Measurements from ENCODE around the gene AVPI1. TPM values are rescaled to one million over a fixed set of nuclear protein-coding genes. Genes with fewer than 3 reads are reported as not detected.

The AVPI1 gene, protein sequence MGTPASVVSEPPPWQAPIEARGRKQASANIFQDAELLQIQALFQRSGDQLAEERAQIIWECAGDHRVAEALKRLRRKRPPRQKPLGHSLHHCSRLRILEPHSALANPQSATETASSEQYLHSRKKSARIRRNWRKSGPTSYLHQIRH
- 1.1 and 1.3 TPM in 2 replicates for total RNA-seq

DNA sequence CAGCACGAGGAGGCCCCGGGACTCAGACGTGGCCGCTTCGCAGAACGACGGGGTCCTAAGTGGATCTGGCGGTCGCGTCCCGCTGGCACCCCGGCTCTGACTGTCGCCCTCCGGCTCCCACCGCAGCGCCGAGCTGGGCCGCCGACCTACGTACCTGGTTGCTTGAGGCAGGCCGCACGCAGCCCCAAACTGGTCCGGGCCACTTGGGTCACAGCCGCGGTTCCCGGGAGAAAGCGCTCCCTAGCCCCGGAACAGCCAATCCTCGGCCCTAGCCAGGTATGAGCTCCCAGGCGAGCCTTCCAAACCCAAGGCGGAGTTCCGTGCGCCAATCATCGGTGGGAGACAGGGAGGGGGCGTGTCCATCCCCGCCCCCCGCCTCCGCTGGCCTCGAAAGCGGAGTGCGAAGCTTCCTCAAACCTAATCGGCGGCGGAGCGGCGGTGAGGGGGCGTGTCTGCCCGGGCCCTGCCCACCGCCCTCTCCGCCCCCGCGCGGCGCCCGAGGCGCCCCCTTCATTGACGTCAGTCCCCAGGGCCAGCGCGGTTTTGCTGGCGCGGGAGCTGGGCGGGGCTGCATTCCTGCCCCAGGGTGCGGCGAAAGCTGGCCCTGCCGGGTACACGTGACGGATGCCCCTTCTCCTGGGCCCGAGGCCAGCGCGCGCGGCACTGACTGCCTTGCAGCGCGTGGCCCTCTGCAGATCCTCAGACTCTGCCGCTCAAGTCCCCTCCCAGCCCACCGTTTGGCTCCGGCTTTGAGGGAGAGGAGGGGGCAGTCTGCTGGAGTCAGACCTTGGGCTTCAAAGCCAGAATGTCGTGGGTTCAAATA lies at the start of gene AVPI1:
TSS of gene AVPI1 (minus strand) at position 280 of the 823 bp plus-strand sequence. CDS start 7,336 bp downstream, outside the sequence.
- intact Hi-C loops (cut with micrococcal nuclease): loop anchor here (1.0 to 2.0 kb wide), 5 partner anchors 14 to 189 kb away; partner anchors contain the start of genes MMS19, PI4K2A, UBTD1 and ZFYVE27

DNA sequence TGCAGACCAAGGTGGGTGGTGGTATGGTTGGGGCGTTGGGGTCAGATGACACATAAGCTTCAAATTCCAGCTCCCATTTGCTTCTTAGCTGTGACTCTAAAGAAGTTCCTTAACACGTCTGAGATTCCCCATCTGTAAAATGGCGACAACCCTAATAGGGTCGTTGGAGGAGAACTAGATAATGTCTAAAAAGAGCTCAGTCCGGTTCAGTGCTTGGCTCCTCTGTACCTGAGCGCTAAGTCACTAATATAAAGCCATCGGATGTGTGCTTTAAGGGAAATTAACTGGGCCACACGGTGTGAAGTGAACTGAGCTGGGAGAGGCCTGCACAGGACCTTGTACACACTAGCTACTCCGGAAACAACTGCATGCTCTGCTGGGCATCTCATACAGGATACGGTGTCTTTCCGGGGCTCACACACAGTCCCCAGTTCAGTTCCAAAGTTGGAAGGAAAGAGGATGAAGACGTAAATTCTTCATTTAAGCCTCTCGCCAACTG lies 49.4 kb upstream of the AVPI1 start:
- intact Hi-C loops (cut with micrococcal nuclease): loop anchor here (2.0 to 10.0 kb wide), 4 partner anchors 22 to 312 kb away; partner anchors contain the start of genes MORN4 and PGAM1

DNA sequence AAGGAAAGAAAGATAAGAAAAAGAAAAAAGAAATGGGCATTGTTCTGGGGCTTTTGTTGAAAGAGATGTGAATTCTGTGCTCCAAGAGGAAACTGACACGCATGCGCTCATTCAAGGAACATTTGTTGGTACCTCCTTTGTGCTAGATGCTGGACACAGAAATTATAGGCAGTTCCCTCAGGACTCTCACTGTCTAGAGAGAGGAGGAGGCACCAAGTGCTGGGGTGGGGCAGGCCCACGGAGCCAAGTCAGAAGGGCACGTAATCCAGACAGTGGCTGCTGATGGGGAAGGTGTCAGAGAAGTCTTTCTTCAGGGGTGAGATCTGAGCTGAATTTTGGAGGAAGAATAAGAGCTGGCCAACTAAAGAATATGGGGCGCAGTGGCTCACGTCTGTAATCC lies 47.0 kb upstream of the AVPI1 start:
- intact Hi-C loops (cut with micrococcal nuclease): loop anchor here (5.0 to 10.0 kb wide), 2 partner anchors 162 to 309 kb away; partner anchors contain the start of genes ANKRD2 and PGAM1

DNA sequence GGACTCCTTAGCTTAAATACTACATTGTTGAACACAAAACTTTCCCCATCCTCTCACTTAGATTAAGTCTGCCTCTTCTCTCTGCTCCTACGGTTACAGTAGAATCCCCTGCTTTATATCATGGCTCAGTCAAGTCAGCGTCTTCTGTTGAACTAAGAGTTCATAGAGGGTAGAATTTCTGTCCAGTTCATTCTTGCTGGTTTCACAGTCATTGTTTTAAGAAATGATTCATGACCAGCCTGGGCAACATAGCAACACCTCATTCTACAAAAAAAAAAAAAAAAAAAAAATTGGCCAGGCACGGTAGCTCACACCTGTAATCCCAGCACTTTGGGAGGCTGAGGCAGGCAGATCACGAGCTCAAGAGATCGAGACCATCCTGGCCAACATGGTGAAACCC lies 46.2 kb upstream of the AVPI1 start:
- intact Hi-C loops (cut with micrococcal nuclease): loop anchor here (5.0 to 10.0 kb wide), 2 partner anchors 161 to 308 kb away; partner anchors contain the start of genes ANKRD2 and PGAM1

DNA sequence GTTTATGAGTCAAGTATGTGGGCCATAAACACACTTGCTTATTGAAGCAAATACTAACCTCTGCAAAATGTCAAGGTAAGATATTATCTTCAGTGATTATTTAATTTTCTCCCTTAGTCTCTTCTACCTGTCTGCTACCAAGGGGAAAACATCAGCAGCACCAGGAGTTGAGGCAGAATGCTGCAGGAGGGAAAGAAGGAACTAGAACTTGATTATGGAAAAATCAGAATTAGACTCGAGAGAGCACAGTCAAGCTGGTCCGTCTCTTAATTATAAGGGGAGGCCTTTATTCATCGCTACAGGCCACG lies 45.0 kb upstream of the AVPI1 start:
- intact Hi-C loops (cut with micrococcal nuclease): loop anchor here (5.0 to 10.0 kb wide), 2 partner anchors 160 to 307 kb away; partner anchors contain the start of genes ANKRD2 and PGAM1

DNA sequence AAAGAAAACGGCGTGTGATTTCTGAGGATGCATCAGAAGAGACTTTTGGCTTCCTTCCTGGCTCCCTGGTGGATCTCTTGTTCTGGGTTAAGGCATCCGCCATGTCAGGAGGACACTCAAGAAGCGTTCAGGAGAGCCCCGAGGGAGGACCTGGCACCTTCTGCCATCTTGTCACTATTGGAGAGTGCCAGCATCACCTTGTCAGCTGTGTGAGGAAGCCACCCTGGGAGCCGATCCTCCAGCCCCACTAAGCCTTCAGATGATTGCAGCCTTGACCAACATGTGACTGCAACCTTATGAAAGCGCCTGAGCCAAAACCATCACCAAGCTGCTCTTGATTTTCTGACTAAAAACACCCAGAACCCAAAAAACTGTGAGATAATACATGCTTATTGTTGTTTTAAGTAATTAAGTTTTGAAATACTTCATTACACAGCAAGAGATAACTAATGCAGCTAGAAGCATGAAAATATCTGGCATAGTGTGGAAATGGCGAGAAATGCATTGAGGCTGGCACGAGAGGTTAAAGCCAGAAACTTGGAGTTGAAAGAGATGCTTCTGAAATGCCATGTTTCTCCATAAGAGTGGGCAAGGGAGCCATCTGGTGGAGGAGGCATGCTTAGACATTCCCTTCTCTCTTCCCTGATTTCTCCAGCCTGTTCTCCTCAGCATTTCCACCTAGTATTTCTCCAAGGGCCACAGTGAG lies 44.5 kb upstream of the AVPI1 start:
- intact Hi-C loops (cut with micrococcal nuclease): loop anchor here (1.0 to 10.0 kb wide), 5 partner anchors 22 to 307 kb away; partner anchors contain the start of genes ANKRD2 and PGAM1

DNA sequence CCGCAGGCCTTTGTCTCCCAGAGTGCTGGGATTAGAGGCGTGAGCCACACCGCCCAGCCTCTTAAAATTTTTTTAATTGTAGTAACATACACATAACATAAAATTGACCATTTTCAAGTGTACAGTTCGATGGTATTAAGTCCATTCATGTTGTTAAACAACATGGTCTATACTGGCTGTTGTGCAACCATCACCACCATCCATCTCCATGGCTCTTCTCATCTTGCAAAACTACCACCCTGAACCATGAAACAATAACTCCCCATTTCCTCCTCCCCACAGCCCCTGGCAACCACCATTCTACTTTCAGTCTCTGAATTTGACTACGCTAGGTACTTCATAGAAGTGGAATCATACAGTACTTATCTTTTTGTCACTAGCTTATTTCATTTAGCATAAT lies 42.0 kb upstream of the AVPI1 start:
- intact Hi-C loops (cut with micrococcal nuclease): no loop called here

DNA sequence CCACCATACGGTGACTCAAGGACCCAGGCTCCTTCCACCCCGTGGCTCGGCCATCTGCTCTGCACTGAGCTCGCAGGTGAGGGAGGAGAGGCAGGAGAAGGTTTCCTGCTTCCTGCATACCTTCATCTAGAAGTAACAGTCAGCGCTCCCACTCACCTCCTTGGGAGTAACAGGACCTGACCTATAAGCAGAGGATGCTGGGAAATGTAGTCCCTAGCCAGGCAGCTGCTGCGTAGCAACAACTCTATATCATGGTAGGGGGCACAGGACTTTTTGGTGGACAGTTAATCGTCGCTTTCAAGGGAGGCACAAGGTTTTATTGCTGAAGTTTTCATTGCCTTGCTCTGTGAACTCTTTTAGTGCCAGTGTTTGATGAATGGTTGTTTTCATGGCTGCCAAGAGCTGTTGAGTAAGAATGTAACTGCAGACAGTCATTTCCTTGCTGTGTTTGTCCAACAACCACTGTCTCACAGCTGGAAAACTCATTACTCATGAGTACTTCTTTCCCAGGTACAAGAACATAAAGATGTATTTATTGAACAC lies 39.7 kb upstream of the AVPI1 start:
- intact Hi-C loops (cut with micrococcal nuclease): no loop called here

DNA sequence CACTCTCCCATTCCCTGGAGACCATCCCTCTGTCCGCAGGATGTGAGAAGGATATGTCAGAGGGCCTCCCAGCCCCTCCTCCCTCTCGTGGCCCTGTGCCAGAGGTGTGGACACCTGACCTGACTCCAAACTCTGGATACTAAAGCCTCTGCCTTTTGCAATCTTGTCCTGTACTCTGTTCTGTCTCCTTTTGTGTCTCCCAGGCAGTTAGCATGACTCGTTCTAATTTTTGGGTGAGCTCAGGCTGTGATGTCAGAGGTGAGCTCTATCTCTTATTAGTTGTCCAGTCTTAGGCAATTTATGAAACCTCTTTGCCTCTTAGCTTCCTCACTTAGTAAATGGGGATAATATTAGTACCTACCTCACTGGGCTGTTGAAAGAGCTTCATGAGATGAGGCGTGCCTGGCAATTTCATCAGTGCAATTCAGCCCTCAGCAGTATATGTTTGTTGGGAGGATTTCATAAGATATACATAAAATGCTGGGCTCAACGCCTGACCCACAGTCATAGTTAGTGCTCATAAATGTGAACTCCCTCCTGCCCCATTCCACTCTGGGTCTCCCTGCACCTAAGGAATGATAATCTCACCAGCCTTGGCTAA lies 37.4 kb upstream of the AVPI1 start:
- intact Hi-C loops (cut with micrococcal nuclease): no loop called here

DNA sequence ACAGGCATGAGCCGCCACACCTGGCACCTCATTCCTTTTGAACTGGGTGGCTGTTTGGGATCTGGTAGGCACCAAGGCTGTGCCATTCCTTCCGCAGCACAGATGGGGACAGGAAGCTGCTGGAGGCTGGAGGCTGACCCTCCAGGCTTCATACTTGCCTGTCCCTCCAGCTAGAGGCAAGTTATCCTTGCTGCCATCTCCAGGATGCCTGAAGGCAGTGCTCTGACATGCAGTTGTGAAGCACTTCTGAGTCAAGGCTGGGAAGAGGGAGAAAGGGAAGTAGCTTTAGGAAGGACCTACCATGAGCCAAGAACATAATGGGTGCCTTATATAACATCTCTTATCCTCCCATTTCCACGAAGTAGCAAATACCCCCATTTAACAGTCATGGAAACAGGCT lies 36.0 kb upstream of the AVPI1 start:
- intact Hi-C loops (cut with micrococcal nuclease): no loop called here

DNA sequence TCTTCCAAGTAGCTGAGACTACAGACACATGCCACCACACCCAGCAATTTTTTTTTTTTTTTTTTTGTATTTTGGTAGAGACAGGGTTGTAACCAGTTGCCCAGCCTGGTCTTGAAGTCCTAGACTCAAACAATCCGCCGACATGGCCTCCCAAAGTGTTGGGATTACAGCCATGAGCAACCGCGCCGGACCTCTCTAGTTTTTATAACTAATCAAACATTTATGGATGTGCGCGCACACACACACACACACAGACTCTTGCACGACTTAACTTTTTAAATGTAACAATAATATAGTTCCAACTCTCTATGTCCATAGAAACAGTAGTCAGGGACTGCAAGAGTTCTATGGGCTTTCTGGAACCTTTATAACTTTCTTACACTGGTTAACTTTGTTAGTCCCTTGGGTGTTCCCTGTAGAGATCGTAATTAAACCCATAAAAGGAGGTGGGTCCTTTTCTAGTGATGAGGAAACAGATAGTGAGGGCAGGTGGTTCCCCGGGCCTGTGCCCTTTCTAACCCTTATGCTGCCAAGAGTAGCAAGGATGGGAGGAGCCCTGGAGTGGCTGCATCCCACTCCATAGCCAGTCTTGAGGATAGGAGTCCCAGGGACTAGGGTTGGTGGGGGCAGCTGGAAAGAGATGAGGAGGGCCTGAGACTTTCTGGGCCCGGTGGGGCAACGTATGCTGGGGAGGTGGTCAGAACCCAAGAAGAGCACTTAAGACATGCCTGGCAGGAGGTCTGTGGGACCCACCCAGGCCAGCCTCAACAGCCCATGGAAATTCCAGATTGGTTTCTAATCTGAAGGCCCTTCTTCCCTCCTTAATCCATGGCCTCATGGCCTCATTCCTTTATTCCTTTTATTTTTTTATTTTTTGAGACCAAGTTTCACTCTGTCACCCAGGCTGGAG lies 35.1 kb upstream of the AVPI1 start:
- intact Hi-C loops (cut with micrococcal nuclease): no loop called here

DNA sequence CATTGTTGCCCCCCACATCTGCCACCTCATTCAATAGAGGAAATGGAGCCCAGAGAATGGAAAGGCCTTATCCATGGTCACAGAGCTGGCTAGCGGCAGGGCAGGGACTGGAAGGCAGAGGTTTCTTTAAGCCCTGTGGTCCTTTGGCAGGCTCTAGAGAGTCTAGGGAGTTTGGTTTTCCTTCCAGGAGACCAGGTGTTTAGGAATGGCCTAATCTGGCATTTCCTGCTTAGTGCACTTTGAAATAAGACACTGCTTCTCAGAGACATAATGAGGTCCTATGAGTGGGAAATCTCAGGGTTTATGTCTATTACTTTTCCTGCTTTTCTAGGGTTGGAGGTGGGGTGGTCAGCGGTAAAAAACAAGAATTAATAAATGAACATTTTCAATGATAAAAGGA lies 32.6 kb upstream of the AVPI1 start:
- intact Hi-C loops (cut with micrococcal nuclease): no loop called here

DNA sequence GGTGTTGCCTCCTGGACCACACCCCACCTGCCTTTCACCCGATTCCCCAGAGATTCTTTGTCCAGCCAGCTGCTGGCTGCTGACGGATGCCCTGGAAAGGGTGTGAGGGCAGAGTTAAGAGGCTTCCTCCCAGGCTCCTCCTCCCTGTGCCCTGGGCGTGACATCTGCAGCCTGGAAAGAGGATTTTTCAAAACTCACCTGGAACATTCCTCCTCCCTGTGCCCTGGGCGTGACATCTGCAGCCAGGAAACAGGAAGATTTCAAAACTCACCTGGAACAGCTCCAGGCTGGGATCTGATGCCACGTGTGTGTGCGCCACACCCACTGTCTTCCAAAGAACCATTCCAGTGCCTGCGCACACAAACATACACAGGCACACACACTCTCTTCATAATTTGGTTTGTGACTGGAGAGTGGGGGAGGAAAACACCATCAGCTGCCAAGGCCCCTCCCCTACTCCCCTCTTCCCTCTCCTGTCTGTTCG lies 31.7 kb upstream of the AVPI1 start:
- intact Hi-C loops (cut with micrococcal nuclease): no loop called here

DNA sequence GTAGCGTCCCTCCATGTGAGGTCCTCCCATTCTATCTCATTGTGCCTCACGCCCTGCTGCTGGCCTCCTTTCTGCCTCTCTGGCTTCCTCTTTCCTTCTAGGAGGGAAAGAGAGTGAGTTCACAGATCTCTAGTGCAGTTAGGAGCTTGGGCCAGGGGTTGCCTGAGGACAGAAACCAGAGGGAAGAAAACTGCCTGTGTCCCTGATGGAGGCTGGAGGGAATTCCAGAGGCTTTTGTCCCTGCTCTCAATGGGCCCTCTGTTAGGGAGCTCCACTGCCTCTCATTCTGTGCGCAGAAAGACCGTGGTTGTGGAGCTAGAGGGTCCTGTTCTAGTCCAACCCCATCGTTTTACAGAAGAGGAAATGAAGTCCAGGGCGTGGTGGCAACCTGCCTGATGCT lies 31.1 kb upstream of the AVPI1 start:
- intact Hi-C loops (cut with micrococcal nuclease): no loop called here

DNA sequence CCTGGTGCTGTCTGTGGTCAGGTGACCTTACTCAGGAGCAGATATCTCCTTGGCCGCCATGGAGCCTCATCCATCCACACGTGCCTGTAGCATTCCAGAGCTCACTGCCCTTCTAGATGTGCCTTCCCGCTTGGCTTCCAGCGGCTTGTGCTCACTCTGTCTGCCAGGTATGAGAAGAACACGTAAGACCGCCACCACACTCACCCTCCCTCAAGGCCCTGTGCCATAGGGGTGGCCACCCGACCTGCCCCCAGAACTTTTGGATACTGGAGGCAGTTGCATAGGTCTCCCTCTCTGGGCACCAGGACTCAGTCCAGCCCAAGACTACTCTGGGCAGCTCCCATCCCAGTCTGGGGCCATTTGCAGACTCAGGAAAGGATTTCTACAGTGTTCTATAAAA lies 30.6 kb upstream of the AVPI1 start:
- intact Hi-C loops (cut with micrococcal nuclease): no loop called here

DNA sequence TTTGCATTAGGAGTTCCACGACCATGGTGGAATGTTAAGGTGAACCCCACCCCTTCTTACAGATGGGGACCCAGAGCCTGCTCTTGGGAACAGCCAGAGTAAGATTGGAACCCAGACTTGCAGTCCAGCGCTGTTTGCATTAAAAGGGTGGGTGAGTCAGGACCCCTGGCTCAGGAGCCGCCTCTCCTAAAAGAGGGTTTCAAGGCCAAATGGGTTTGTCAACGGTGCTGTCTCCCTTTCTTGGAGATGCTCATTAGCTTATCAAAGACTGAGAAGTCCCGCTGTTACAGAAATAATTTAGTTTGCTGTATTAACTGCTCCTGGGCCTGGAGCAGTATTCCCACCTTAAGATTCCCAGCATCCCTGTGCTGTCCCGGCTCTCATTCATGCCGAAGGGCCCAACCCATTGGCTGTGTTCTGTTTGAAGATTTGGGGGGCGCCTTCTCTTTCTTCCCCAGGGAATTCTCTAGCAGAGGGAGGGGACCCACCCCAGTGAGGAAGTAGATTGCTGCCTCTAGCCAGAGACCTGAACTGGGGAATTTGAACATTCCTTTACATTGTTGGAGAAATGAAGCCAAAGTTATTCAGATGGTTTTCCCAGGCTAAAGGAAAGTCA lies 28.3 kb upstream of the AVPI1 start:
- intact Hi-C loops (cut with micrococcal nuclease): loop anchor here (2.0 kb wide), 2 partner anchors 21 to 29 kb away; partner anchors contain the start of genes AVPI1 and ZFYVE27

DNA sequence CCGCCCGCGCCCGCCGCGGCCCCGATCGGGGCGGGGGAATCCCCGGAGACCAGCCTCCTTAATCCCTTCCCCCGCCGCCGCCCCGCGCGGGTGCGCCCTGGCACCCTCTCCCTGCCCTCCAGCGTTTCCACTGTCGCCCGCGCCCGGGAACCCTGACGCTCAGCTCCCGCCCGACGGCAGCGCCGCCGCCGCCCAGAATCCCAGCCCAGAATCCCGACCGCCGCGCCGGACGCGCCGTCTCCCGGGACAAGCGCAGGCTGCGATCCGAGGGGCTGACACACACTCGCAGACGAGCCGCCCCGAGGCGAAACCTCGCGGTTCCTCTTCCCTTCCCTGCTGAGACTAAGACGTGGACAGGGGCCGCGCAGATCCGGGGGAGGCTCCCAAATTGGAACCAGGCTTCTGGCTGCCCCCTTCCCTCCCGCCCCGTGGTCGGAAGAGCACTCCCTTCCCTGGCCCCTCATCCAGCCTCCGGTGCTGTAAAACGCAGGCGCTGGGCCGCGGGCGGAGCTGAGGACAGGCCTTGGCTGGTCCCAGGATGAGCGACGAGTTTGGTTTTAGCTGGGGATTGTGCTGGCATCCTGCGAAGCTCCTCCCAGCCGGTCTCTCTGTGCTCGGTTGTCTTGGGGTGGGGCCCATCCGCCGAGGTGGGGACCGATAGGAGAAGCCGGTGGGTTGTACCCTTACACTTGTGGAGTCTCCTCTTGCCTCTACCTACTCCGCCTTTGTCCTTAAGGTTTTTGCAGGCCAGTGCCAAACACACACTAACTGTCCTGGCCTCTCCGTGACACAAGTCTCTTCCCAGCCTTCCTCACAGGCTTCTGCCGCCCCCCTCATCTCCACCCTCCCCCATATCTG lies 27.6 kb upstream of the AVPI1 start:
- intact Hi-C loops (cut with micrococcal nuclease): loop anchor here (2.0 kb wide), 2 partner anchors 22 to 28 kb away; partner anchors contain the start of genes AVPI1 and ZFYVE27

DNA sequence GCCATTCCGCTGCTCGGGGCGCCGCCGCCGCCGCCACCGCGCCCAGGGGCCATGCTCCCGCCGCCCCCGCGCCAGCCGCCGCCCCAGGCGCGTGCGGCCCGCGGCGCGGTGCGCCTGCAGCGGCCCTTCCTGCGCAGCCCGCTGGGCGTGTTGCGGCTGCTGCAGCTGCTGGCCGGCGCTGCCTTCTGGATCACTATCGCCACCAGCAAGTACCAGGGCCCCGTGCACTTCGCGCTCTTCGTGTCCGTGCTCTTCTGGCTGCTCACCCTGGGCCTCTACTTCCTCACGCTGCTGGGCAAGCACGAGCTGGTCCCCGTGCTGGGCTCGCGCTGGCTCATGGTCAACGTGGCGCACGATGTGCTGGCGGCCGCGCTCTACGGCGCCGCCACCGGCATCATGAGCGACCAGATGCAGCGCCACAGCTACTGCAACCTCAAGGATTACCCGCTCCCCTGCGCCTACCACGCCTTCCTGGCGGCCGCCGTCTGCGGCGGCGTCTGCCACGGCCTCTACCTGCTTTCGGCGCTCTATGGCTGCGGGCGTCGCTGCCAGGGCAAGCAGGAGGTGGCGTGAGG lies 26.9 kb upstream of the AVPI1 start:
- intact Hi-C loops (cut with micrococcal nuclease): loop anchor here (2.0 kb wide), 2 partner anchors 23 to 27 kb away; partner anchors contain the start of genes AVPI1 and ZFYVE27

Measured in T-helper 2 cell treated with Interferon-gamma antibody and Interleukin-4, amounts not matched to agents 100 ng/mL and 5 ng/mL, for 36 hours (primary cell).